GM19467 (cell line): ENCODE measurements around the gene GALNT15.

Source experiments
- ATAC-seq: cut with Tn5 transposase; IDR thresholded peaks from one replicate; pipeline ENCODE4 v1.9.1; 2021; ENCODE audit warnings: mild to moderate bottlenecking, moderate library complexity; ENCODE audit not compliant: unreplicated experiment

GALNT15 gene

GRCh38 chr3:16186565-16186964 lies 12.1 kb downstream of the GALNT15 start:
- ATAC-seq, result no peak

GRCh38 chr3:16187213-16187790 lies 12.8 kb downstream of the GALNT15 start:
- no peak for ATAC-seq

GRCh38 chr3:16188071-16188470 lies 13.6 kb downstream of the GALNT15 start:
- no peak for ATAC-seq

- ATAC-seq, result no peak
These were observed 14.7 kb downstream of the GALNT15 start for GRCh38 chr3:16189201-16189600.

- no peak for ATAC-seq
These were observed 16.2 kb downstream of the GALNT15 start for GRCh38 chr3:16190704-16191103.

- no peak for ATAC-seq
These were observed 17.1 kb downstream of the GALNT15 start for GRCh38 chr3:16191591-16191990.

GRCh38 chr3:16192176-16192811 lies 17.8 kb downstream of the GALNT15 start:
- ATAC-seq, result no peak

- no peak for ATAC-seq
These were observed 23.9 kb downstream of the GALNT15 start for GRCh38 chr3:16198427-16198826.

- ATAC-seq, result no peak
These were observed 25.3 kb downstream of the GALNT15 start for GRCh38 chr3:16199769-16200168.

- no peak for ATAC-seq
These were observed 25.9 kb downstream of the GALNT15 start for GRCh38 chr3:16200411-16200810.

- ATAC-seq, result no peak
These were observed 28.6 kb downstream of the GALNT15 start for GRCh38 chr3:16203031-16203430.

GRCh38 chr3:16203671-16204629 lies 29.5 kb downstream of the GALNT15 start:
- ATAC-seq, result no peak

GRCh38 chr3:16204751-16205150 lies 30.3 kb downstream of the GALNT15 start:
- ATAC-seq, result no peak

GRCh38 chr3:16205156-16205870 lies 30.8 kb downstream of the GALNT15 start:
- no peak for ATAC-seq

GRCh38 chr3:16207031-16207430 lies 32.6 kb downstream of the GALNT15 start:
- ATAC-seq, result no peak

- ATAC-seq, result no peak
These were observed 36.9 kb downstream of the GALNT15 start for GRCh38 chr3:16211176-16211904.

- no peak for ATAC-seq
These were observed 39.9 kb downstream of the GALNT15 start for GRCh38 chr3:16214366-16214765.

GRCh38 chr3:16216373-16216935 lies 42.0 kb downstream of the GALNT15 start:
- ATAC-seq, result no peak

GRCh38 chr3:16219777-16220176 lies 45.3 kb downstream of the GALNT15 start:
- no peak for ATAC-seq

GRCh38 chr3:16221990-16222389 lies 47.5 kb downstream of the GALNT15 start:
- ATAC-seq, result no peak
